ENCODE measurements around the gene IGFL1.

DNA sequence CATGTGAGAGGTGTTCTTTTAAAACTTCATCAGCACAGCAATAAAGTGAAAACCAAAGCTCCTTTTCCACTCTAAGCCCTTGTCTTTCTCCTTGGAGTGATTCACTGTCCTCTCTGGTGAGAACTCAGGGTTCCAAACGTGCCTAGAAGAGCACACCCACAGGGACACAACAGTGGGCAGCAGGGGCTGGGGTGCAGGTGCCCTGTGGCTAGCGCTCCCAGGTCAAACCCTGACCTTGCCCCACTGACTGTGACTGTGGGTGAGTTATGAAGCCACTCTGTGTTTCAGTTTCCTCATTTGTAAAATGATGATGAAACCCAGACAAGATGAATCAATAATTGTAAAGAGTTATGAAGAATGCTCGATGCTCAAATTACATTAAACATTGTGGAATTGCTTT is 37.6 kb upstream of the IGFL1 start:
- TF ChIP-seq, protein P1, sequence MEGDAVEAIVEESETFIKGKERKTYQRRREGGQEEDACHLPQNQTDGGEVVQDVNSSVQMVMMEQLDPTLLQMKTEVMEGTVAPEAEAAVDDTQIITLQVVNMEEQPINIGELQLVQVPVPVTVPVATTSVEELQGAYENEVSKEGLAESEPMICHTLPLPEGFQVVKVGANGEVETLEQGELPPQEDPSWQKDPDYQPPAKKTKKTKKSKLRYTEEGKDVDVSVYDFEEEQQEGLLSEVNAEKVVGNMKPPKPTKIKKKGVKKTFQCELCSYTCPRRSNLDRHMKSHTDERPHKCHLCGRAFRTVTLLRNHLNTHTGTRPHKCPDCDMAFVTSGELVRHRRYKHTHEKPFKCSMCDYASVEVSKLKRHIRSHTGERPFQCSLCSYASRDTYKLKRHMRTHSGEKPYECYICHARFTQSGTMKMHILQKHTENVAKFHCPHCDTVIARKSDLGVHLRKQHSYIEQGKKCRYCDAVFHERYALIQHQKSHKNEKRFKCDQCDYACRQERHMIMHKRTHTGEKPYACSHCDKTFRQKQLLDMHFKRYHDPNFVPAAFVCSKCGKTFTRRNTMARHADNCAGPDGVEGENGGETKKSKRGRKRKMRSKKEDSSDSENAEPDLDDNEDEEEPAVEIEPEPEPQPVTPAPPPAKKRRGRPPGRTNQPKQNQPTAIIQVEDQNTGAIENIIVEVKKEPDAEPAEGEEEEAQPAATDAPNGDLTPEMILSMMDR (IDR thresholded peaks at IDR 0.05; ENCODE audit: control extremely low read depth in 1 of 3, insufficient read depth in 1 of 3, low read depth in 1 of 3, low read length in 3 of 3), result no peak
- no peak for TF ChIP-seq TAF1 (IDR thresholded peaks at IDR 0.05; ENCODE audit: low read depth, low read length)
- no peak for TF ChIP-seq POLR2AphosphoS5 (IDR thresholded peaks at IDR 0.05; ENCODE audit: low read depth, low read length)
- no peak for TF ChIP-seq SP1 (IDR thresholded peaks at IDR 0.05; ENCODE audit: low read depth, low read length)
- no peak for TF ChIP-seq GABPA (IDR thresholded peaks at IDR 0.05; ENCODE audit: borderline replicate concordance, insufficient read depth, low read length)
- no peak for TF ChIP-seq EZH2 (IDR thresholded peaks at IDR 0.05; ENCODE audit: low read depth, low read length, severe bottlenecking)
- TF ChIP-seq JUND (IDR thresholded peaks at IDR 0.05; ENCODE audit: low read length), result no peak
- TF ChIP-seq BRCA1 (IDR thresholded peaks at IDR 0.05; ENCODE audit: low read depth, low read length), result no peak
- no peak for TF ChIP-seq ASH2L (IDR thresholded peaks at IDR 0.05; ENCODE audit: low read length)
- TF ChIP-seq, protein P2, sequence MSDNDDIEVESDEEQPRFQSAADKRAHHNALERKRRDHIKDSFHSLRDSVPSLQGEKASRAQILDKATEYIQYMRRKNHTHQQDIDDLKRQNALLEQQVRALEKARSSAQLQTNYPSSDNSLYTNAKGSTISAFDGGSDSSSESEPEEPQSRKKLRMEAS (IDR thresholded peaks at IDR 0.05), result no peak
- TF ChIP-seq, protein P3, sequence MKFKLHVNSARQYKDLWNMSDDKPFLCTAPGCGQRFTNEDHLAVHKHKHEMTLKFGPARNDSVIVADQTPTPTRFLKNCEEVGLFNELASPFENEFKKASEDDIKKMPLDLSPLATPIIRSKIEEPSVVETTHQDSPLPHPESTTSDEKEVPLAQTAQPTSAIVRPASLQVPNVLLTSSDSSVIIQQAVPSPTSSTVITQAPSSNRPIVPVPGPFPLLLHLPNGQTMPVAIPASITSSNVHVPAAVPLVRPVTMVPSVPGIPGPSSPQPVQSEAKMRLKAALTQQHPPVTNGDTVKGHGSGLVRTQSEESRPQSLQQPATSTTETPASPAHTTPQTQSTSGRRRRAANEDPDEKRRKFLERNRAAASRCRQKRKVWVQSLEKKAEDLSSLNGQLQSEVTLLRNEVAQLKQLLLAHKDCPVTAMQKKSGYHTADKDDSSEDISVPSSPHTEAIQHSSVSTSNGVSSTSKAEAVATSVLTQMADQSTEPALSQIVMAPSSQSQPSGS (IDR thresholded peaks at IDR 0.05; ENCODE audit: low read length), result no peak

Data from H1 (cell line).